HepG2 (cell line): ENCODE results near the gene TOP2A. TPM values are rescaled to one million over a fixed set of nuclear protein-coding genes. Genes with fewer than 3 reads are reported as not detected.
A peak's percentile ranks its signal among the peaks of the same experiment; 100 is the strongest.

Source experiments
- BRCA1 ChIP-seq: sonication (generic); formaldehyde crosslinking; IDR thresholded peaks from 2 replicates; pipeline ENCODE4 v1.4.0; 2020; ENCODE audit warnings: missing genetic modification reagents
- CAMTA2 ChIP-seq: sonication (generic); formaldehyde crosslinking; IDR thresholded peaks from 2 replicates; pipeline ENCODE4 v1.4.0; 2020; ENCODE audit warnings: mild to moderate bottlenecking, missing genetic modification reagents, borderline replicate concordance
- FOXA1 ChIP-seq, 2 experiments: fragments of 450-650 bp in 1 of 2; sonication (generic) in 1 of 2; formaldehyde crosslinking in 1 of 2; IDR thresholded peaks; 2 replicates each; pipeline versions ENCODE4 v1.4.0 to v1.6.1; 2016 to 2020; ENCODE audit warnings: missing genetic modification reagents in 1 of 2
- HOXA9 ChIP-seq: sonication (generic); formaldehyde crosslinking; IDR thresholded peaks from 2 replicates; pipeline ENCODE4 v1.8.1; 2022; ENCODE audit warnings: missing genetic modification reagents, mild to moderate bottlenecking, moderate library complexity, borderline replicate concordance
- KDM5B ChIP-seq: sonication (generic); formaldehyde crosslinking; IDR thresholded peaks from 2 replicates; pipeline ENCODE4 v1.4.0; 2020; ENCODE audit warnings: missing genetic modification reagents, mild to moderate bottlenecking, borderline replicate concordance
- MTERF4 ChIP-seq: sonication (generic); formaldehyde crosslinking; IDR thresholded peaks from 2 replicates; pipeline ENCODE4 v1.8.0; 2023; ENCODE audit warnings: mild to moderate bottlenecking, missing genetic modification reagents
- MYC ChIP-seq: sonication (generic); formaldehyde crosslinking; IDR thresholded peaks from 2 replicates; pipeline ENCODE4 v1.9.0; 2021; ENCODE audit warnings: missing genetic modification reagents, borderline replicate concordance
- NAIF1 ChIP-seq: sonication (generic); formaldehyde crosslinking; IDR thresholded peaks from 2 replicates; pipeline ENCODE4 v1.5.0; 2020; ENCODE audit warnings: mild to moderate bottlenecking, missing genetic modification reagents, borderline replicate concordance
- ZNF17 ChIP-seq: sonication (generic); formaldehyde crosslinking; IDR thresholded peaks from 2 replicates; pipeline ENCODE4 v1.5.0; 2020; ENCODE audit warnings: mild to moderate bottlenecking, missing genetic modification reagents
- ZNF264 ChIP-seq: sonication (generic); formaldehyde crosslinking; IDR thresholded peaks from 2 replicates; pipeline ENCODE4 v1.4.0; 2020; ENCODE audit warnings: missing genetic modification reagents
- ZNF280B ChIP-seq: sonication (generic); formaldehyde crosslinking; IDR thresholded peaks from 2 replicates; pipeline ENCODE4 v1.5.0; 2020; ENCODE audit warnings: missing genetic modification reagents, mild to moderate bottlenecking, borderline replicate concordance
- ZNF3 ChIP-seq: IDR thresholded peaks from 2 replicates; pipeline ENCODE4 v1.7.0; 2017; ENCODE audit warnings: inconsistent platforms
- ZNF317 ChIP-seq: sonication (generic); formaldehyde crosslinking; IDR thresholded peaks from 2 replicates; pipeline ENCODE4 v1.5.0; 2020; ENCODE audit warnings: mild to moderate bottlenecking, missing genetic modification reagents
- ZNF468 ChIP-seq: sonication (generic); formaldehyde crosslinking; IDR thresholded peaks from 2 replicates; pipeline ENCODE4 v1.8.0; 2022; ENCODE audit warnings: mild to moderate bottlenecking, moderate library complexity, missing genetic modification reagents
- ZNF501 ChIP-seq: sonication (generic); formaldehyde crosslinking; IDR thresholded peaks from 2 replicates; pipeline ENCODE4 v1.5.1; 2020; ENCODE audit warnings: mild to moderate bottlenecking, moderate library complexity, missing genetic modification reagents
- ZNF546 ChIP-seq: sonication (generic); formaldehyde crosslinking; conservative IDR thresholded peaks from 2 replicates; pipeline ENCODE4 v1.8.1; 2023; ENCODE audit warnings: mild to moderate bottlenecking, missing genetic modification reagents
- ZNF550 ChIP-seq: sonication (generic); formaldehyde crosslinking; IDR thresholded peaks from 2 replicates; pipeline ENCODE4 v1.4.0; 2020; ENCODE audit warnings: mild to moderate bottlenecking, missing genetic modification reagents, borderline replicate concordance
- ZNF570 ChIP-seq: sonication (generic); formaldehyde crosslinking; IDR thresholded peaks from 2 replicates; pipeline ENCODE4 v1.4.0; 2020; ENCODE audit warnings: mild to moderate bottlenecking, missing genetic modification reagents, borderline replicate concordance
- ZNF737 ChIP-seq: sonication (generic); formaldehyde crosslinking; IDR thresholded peaks from 2 replicates; pipeline ENCODE4 v1.5.0; 2020; ENCODE audit warnings: missing genetic modification reagents, mild to moderate bottlenecking, borderline replicate concordance
- polyA plus RNA-seq, 8 experiments: library from polyadenylated mRNA; depleted of rRNA in 3 of 8; stranded (reverse) in 7 of 8; unstranded in 1 of 8; fragments of >200 nt; fragmentation: Illumina TruSeq in 4 of 8; extraction: Trizol in 4 of 8; gene quantifications; 2 replicates each; pipeline versions ENCODE4 v1.2.1 to v1.2.3, GENCODE V29; 2011 to 2016; ENCODE audit warnings: low read depth in 4 of 8, missing spikeins in 1 of 8, mixed read lengths in 1 of 8; ENCODE audit not compliant: insufficient read depth in 1 of 8
- total RNA-seq, 5 experiments: library from RNA; depleted of rRNA; stranded (reverse); fragments of >200 nt; fragmentation: Illumina TruSeq; extraction: Trizol; gene quantifications; 2 replicates each; pipeline ENCODE4 v1.2.3, GENCODE V29; 2016; ENCODE audit warnings: low read depth in 1 of 5
- TF ChIP-seq, protein P1 (sequence below): IDR thresholded peaks from 2 replicates; pipeline ENCODE4 v1.4.0; 2020; ENCODE audit warnings: mild to moderate bottlenecking, missing genetic modification reagents
- TF ChIP-seq, protein P2 (sequence below): IDR thresholded peaks from 2 replicates; pipeline ENCODE4 v1.6.1; 2016; ENCODE audit warnings: mild to moderate bottlenecking, missing biosample characterization, missing genetic modification reagents

The TOP2A gene
- total and polyA plus RNA-seq, 2 of the 13 experiments (the other 11 are each of a cell fraction or from before 2014, with no cell fraction given), result 108 to 327 TPM

- TF ChIP-seq CAMTA2 (CRISPR knock-in tag) (0 out of 2 replicates have a peak, but pooled peaks have one; percentile 54), MYC (0 out of 2 replicates have a peak, but pooled peaks have one; percentile 2), MTERF4 (no peak; the same call in 1 of the 2 replicates), HOXA9 (no peak), ZNF570 (CRISPR knock-in tag) (no peak), ZNF501 (peak; percentile 76; the same call in 1 of the 2 replicates), ZNF737 (0 out of 2 replicates have a peak, but pooled peaks have one; percentile 16), ZNF317 (0 out of 2 replicates have a peak, but pooled peaks have one; percentile 37), ZNF546 (no peak), KDM5B (CRISPR knock-in tag) (0 out of 2 replicates have a peak, but pooled peaks have one; percentile 14), NAIF1 (0 out of 2 replicates have a peak, but pooled peaks have one; percentile 52), ZNF280B (0 out of 2 replicates have a peak, but pooled peaks have one; percentile 9), ZNF17 (CRISPR knock-in tag) (no peak), ZNF3 (CRISPR knock-in tag) (no peak), ZNF550 (CRISPR knock-in tag) (0 out of 2 replicates have a peak, but pooled peaks have one; percentile 0), BRCA1 (no peak), FOXA1 (IDR thresholded peaks at IDR 0.05) (no peak), FOXA1 (CRISPR knock-in tag; IDR thresholded peaks at IDR 0.05) (no peak), ZNF468 (no peak), ZNF264 (CRISPR knock-in tag) (no peak)
- TF ChIP-seq, protein P1, sequence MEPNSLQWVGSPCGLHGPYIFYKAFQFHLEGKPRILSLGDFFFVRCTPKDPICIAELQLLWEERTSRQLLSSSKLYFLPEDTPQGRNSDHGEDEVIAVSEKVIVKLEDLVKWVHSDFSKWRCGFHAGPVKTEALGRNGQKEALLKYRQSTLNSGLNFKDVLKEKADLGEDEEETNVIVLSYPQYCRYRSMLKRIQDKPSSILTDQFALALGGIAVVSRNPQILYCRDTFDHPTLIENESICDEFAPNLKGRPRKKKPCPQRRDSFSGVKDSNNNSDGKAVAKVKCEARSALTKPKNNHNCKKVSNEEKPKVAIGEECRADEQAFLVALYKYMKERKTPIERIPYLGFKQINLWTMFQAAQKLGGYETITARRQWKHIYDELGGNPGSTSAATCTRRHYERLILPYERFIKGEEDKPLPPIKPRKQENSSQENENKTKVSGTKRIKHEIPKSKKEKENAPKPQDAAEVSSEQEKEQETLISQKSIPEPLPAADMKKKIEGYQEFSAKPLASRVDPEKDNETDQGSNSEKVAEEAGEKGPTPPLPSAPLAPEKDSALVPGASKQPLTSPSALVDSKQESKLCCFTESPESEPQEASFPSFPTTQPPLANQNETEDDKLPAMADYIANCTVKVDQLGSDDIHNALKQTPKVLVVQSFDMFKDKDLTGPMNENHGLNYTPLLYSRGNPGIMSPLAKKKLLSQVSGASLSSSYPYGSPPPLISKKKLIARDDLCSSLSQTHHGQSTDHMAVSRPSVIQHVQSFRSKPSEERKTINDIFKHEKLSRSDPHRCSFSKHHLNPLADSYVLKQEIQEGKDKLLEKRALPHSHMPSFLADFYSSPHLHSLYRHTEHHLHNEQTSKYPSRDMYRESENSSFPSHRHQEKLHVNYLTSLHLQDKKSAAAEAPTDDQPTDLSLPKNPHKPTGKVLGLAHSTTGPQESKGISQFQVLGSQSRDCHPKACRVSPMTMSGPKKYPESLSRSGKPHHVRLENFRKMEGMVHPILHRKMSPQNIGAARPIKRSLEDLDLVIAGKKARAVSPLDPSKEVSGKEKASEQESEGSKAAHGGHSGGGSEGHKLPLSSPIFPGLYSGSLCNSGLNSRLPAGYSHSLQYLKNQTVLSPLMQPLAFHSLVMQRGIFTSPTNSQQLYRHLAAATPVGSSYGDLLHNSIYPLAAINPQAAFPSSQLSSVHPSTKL, result 0 out of 2 replicates have a peak, but pooled peaks have one; percentile 5
- TF ChIP-seq, protein P2, sequence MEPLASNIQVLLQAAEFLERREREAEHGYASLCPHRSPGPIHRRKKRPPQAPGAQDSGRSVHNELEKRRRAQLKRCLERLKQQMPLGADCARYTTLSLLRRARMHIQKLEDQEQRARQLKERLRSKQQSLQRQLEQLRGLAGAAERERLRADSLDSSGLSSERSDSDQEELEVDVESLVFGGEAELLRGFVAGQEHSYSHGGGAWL (CRISPR knock-in tag), result 0 out of 2 replicates have a peak, but pooled peaks have one; percentile 17
Measured at GRCh38 chr17:40443988-40444899, 26.5 kb upstream of the TOP2A start (continued).
